K562 (cell line): ENCODE measurements around the gene PIP4K2A. TPM values are rescaled to one million over a fixed set of nuclear protein-coding genes. Genes with fewer than 3 reads are reported as not detected.

ENCODE experiments used
- ATAC-seq: fragments of 200-7000 bp; cut with Tn5 transposase; 3 replicates; pipeline ENCODE4 v1.9.1; 2020; ENCODE audit warnings: moderate library complexity
- BruUV-seq: library from RNA; stranded (reverse); fragments of 400-500 nt; replicated peaks from 2 replicates; lab custom pipeline; 2021; lab: Mats Ljungman, UMichigan
- CTCF ChIA-PET: fragments of 300-600 bp; formaldehyde crosslinking; extraction: SDS; loops from one replicate; lab custom pipeline; 2021; ENCODE audit warnings: low intra/inter-chr PET ratio; lab: Yijun Ruan, JAX
- POLR2A ChIA-PET: fragments of 300-600, 350-650 bp; sonication (Branson Sonifier 250); formaldehyde crosslinking; extraction: SDS; loops from one replicate; lab custom pipeline; 2021; ENCODE audit warnings: antibody characterized with exemption, inconsistent platforms; lab: Yijun Ruan, JAX
- DNase-seq, 4 experiments: peaks; one replicate each; pipeline versions ENCODE4 v3.0.0 to v3.0.0-alpha.2; 2011 to 2018; ENCODE audit warnings: low spot score in 3 of 4, mixed read lengths in 3 of 4; ENCODE audit errors: extremely low read depth in 1 of 4
- FAIRE-seq: peaks from 2 replicates; lab custom pipeline; 2011; peaks lifted over from hg19 to GRCh38; lab: Jason Lieb, UNC
- H2AFZ ChIP-seq: 2 replicates; pipeline ENCODE4 v1.6.0; 2011; ENCODE audit warnings: low read depth, low read length, control low read depth, inconsistent platforms
- H3K27ac ChIP-seq: fragments of 200-600 bp; 3 replicates; pipeline ENCODE4 v1.8.0; 2011; ENCODE audit warnings: low read depth, mild to moderate bottlenecking, control low read depth, inconsistent platforms, low read length, moderate library complexity, mixed read lengths; ENCODE audit errors: extremely low read depth
- H3K27me3 ChIP-seq, 2 experiments: fragments of 300-600 bp in 1 of 2; 2 replicates in 1 of 2; 3 replicates in 1 of 2; pipeline versions ENCODE4 v1.6.0 to v1.8.0; 2011; ENCODE audit warnings: inconsistent platforms in 2 of 2, low read length in 2 of 2, mild to moderate bottlenecking in 1 of 2, mixed read lengths in 1 of 2, moderate library complexity in 1 of 2; ENCODE audit not compliant: control insufficient read depth in 2 of 2, insufficient read depth in 2 of 2
- H3K36me3 ChIP-seq: fragments of 300-600 bp; 3 replicates; pipeline ENCODE4 v1.8.0; 2011; ENCODE audit warnings: mild to moderate bottlenecking, low read length, inconsistent platforms; ENCODE audit not compliant: control insufficient read depth, insufficient read depth
- H3K4me1 ChIP-seq, 2 experiments: fragments of 200-600 bp in 1 of 2; replicated peaks in 1 of 2; 2 replicates in 1 of 2; 3 replicates in 1 of 2; pipeline versions ENCODE4 v1.5.1 to v1.8.0; 2011; ENCODE audit warnings: inconsistent platforms in 2 of 2, low read length in 2 of 2, mild to moderate bottlenecking in 1 of 2, mixed read lengths in 1 of 2, moderate library complexity in 1 of 2; ENCODE audit not compliant: control insufficient read depth in 2 of 2, insufficient read depth in 2 of 2
- H3K4me2 ChIP-seq: 2 replicates; pipeline ENCODE4 v1.6.1; 2011; ENCODE audit warnings: low read length, control low read depth, inconsistent platforms, mixed read lengths; ENCODE audit not compliant: insufficient read depth
- H3K4me3 ChIP-seq: fragments of 200-600 bp; sonication (generic), shearing (Covaris generic); 2 replicates; pipeline ENCODE4 v1.5.1; 2016; ENCODE audit warnings: control low read depth, inconsistent platforms
- H3K79me2 ChIP-seq: fragments of 200-600 bp; 3 replicates; pipeline ENCODE4 v1.8.0; 2011; ENCODE audit warnings: low read length, inconsistent platforms; ENCODE audit not compliant: control insufficient read depth, insufficient read depth
- H3K9ac ChIP-seq, 2 experiments: 2 replicates each; pipeline versions ENCODE4 v1.6.0 to v1.6.1; 2011; ENCODE audit warnings: low read depth in 2 of 2, low read length in 2 of 2, control low read depth in 1 of 2, inconsistent platforms in 1 of 2, mild to moderate bottlenecking in 1 of 2, mixed read lengths in 1 of 2; ENCODE audit not compliant: insufficient read depth in 1 of 2
- H3K9me1 ChIP-seq: one replicate; pipeline ENCODE4 v1.6.0; 2011; ENCODE audit warnings: inconsistent platforms, mild to moderate bottlenecking, low read length, moderate library complexity; ENCODE audit not compliant: control insufficient read depth, insufficient read depth
- H3K9me3 ChIP-seq: replicated peaks from 2 replicates; pipeline ENCODE4 v1.5.1; 2011; ENCODE audit warnings: low read depth, low read length, inconsistent platforms; ENCODE audit not compliant: control insufficient read depth, insufficient read depth
- H4K20me1 ChIP-seq: replicated peaks from 2 replicates; pipeline ENCODE4 v1.6.1; 2011; ENCODE audit warnings: low read length, inconsistent platforms, mixed read lengths; ENCODE audit not compliant: control insufficient read depth, insufficient read depth
- CEBPB ChIP-seq: fragments of 450-650 bp; IDR thresholded peaks from 2 replicates; pipeline ENCODE4 v1.6.1; 2016; ENCODE audit warnings: missing genetic modification characterization, missing compliant biosample characterization
- CHD4 ChIP-seq: fragments of 200-600 bp; sonication (generic); IDR thresholded peaks from 3 replicates; pipeline ENCODE4 v1.6.1; 2012; ENCODE audit warnings: low read depth, mild to moderate bottlenecking, mixed read lengths, low read length, inconsistent platforms; ENCODE audit not compliant: insufficient read depth, insufficient replicate concordance, poor library complexity, severe bottlenecking
- GTF2A2 ChIP-seq: IDR thresholded peaks from 2 replicates; pipeline ENCODE4 v1.6.1; 2016; ENCODE audit warnings: mild to moderate bottlenecking, missing genetic modification characterization, missing compliant biosample characterization
- ZNF121 ChIP-seq: sonication (generic); formaldehyde crosslinking; conservative IDR thresholded peaks from 2 replicates; pipeline ENCODE4 v1.8.0; 2022; ENCODE audit warnings: missing genetic modification reagents
- ZNF239 ChIP-seq: fragments of 250-450 bp; sonication (Bioruptor Pico); IDR thresholded peaks from 2 replicates; pipeline ENCODE4 v1.4.0; 2020; ENCODE audit warnings: mild to moderate bottlenecking
- WGBS: fragments of 100-300 bp; shearing (Covaris generic); methylation state at CpG from one replicate; pipeline ENCODE4 v1.1.6; 2016; ENCODE audit warnings: low coverage, mixed read lengths; ENCODE audit not compliant: insufficient coverage; ENCODE audit errors: missing lambda C conversion rate; 5-methylcytosine and 5-hydroxymethylcytosine counted together
- in situ Hi-C: fragments of 300-500 bp; cut with MboI; formaldehyde crosslinking; loops from 4 replicates; pipeline ENCODE4 v1.15.0; 2018; ENCODE audit warnings: inconsistent platforms, mixed read lengths
- intact Hi-C: fragments of 100-400 bp; cut with micrococcal nuclease; formaldehyde crosslinking; loops from 2 replicates; pipeline ENCODE4 v1.14.2; 2022
- polyA plus RNA-seq, 8 experiments: library from polyadenylated mRNA; depleted of rRNA in 4 of 8; stranded (reverse) in 5 of 8; unstranded in 3 of 8; fragments of >200 nt; fragmentation: Nextera tagmentation in 2 of 8; fragmentation: Illumina TruSeq in 1 of 8; extraction: Ambion mirVana in 2 of 8; extraction: Trizol in 1 of 8; gene quantifications; 2 replicates each; pipeline versions ENCODE4 v1.2.1 to v1.2.3, GENCODE V29; 2011 to 2014; ENCODE audit warnings: inconsistent platforms in 1 of 8, missing spikeins in 1 of 8
- total RNA-seq, 7 experiments: library from RNA; depleted of rRNA in 6 of 7; stranded (reverse); fragments of >200 nt in 6 of 7; fragmentation: Illumina TruSeq in 2 of 7; extraction: Trizol in 2 of 7; gene quantifications; 2 replicates each; pipeline versions ENCODE4 v1.2.1 to v1.2.3, GENCODE V29; 2011 to 2021; ENCODE audit warnings: low replicate concordance in 1 of 7
- TF ChIP-seq, protein P1 (sequence below): fragments of 450-650 bp; IDR thresholded peaks from 2 replicates; pipeline ENCODE4 v1.6.1; 2016; ENCODE audit warnings: borderline replicate concordance

PIP4K2A gene
- total and polyA plus RNA-seq, 9 of the 15 experiments (the other 6 are each of a cell fraction or from before 2014, with no cell fraction given), result 35.6 to 117 (median 71.9) TPM

DNA sequence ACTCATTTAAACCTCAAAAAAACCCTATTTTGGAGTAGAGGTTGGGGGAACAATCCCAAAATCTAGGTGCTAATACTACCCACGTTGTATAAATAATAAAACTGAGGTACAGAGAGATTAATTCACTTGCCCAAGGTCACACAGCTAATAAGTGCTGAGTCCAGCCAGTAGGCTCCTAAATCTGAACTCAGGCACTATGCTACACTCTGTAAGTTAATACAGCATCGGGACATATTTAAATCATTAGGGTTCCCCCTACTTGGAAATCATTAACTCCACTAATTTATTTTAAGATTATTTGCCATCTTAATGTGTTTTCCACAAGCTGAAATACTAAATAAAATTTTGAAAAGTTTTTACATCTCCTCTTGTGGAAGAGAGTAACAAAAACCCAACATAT, 24.2 kb downstream of the PIP4K2A start (continued):
- TF ChIP-seq, protein P1, sequence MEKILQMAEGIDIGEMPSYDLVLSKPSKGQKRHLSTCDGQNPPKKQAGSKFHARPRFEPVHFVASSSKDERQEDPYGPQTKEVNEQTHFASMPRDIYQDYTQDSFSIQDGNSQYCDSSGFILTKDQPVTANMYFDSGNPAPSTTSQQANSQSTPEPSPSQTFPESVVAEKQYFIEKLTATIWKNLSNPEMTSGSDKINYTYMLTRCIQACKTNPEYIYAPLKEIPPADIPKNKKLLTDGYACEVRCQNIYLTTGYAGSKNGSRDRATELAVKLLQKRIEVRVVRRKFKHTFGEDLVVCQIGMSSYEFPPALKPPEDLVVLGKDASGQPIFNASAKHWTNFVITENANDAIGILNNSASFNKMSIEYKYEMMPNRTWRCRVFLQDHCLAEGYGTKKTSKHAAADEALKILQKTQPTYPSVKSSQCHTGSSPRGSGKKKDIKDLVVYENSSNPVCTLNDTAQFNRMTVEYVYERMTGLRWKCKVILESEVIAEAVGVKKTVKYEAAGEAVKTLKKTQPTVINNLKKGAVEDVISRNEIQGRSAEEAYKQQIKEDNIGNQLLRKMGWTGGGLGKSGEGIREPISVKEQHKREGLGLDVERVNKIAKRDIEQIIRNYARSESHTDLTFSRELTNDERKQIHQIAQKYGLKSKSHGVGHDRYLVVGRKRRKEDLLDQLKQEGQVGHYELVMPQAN, result no peak
- TF ChIP-seq CHD4 (no peak), ZNF121 (CRISPR knock-in tag) (no peak), ZNF239 (no peak)

DNA sequence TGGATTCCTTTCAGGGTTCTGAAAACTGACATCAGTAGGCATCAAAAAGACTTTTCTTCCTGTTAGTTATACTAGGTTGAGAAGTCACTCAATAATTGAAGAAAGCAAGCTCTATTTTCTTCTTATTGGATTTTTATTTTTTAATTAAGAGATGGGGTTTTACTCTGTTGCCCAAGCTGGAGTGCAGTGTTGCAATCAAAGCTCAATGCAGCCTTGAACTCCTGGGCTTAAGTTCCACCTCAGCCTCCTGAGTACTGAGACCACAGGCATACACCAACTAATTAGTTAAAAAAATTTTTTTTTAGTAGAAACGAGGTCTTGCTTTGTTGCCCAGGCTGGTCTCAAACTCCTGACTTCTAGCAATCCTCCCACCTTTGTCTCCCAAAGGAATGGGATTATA, 28.0 kb downstream of the PIP4K2A start:
- CTCF ChIA-PET, result no interaction called here

More for the DNA sequence above, 28.0 kb downstream of the PIP4K2A start:
- peaks cover 100% of the 10 kb centered on the region for H3K79me2 ChIP-seq
- no TSS peak for BruUV-seq
- TF ChIP-seq GTF2A2 (tag) (no peak), CEBPB (tag) (peak; percentile 72)
- H3K9me3 ChIP-seq, result no peaks in the 10 kb centered on the region; the same call in 1 of the 2 replicates
- H3K36me3 ChIP-seq, result peaks cover 26% of the 10 kb centered on the region; the same call in 2 of the 3 replicates
- no peak overlapping the region; a peak in 1 of 4 replicates for H3K9ac ChIP-seq
- H2AFZ ChIP-seq, result no peak overlapping the region
- peak overlapping the region; percentile 91; the same call in 1 of the 3 replicates for H3K27ac ChIP-seq
- H3K9me1 ChIP-seq, result no peaks in the 10 kb centered on the region
- WGBS, result 8% methylated on average over 1 of the region's 1 CpG
- intact Hi-C loops, result no loop called here
- in situ Hi-C loops, result no loop called here
- POLR2A ChIA-PET, result interaction anchor here (0.6 to 1.7 kb wide), 4 partner anchors 10 to 18 kb away, joined by 3 to 8 read pairs (median 4); no protein-coding TSS in a partner anchor
- no peaks in the 10 kb centered on the region for H3K27me3 ChIP-seq
- no peak overlapping the region for H3K4me3 ChIP-seq
- peaks cover 22 to 49% of the 10 kb centered on the region in 2 experiments for H3K4me1 ChIP-seq
- ATAC-seq (no peak), DNase-seq (no peak), FAIRE-seq (no peak)
- no peak overlapping the region for H3K4me2 ChIP-seq
- H4K20me1 ChIP-seq, result no peaks in the 10 kb centered on the region; the same call in 1 of the 2 replicates
